ENCODE data around the gene DHRS3. TPM values are rescaled to one million over a fixed set of nuclear protein-coding genes. Genes with fewer than 3 reads are reported as not detected.

Gene DHRS3
- total and polyA plus RNA-seq, 2 donors (not counting 1 experiment from before 2014, with no cell fraction given), result 0.37 TPM

- Histone ChIP-seq H4K20me1 (ENCODE audit: control insufficient read depth, insufficient read depth, low read length, poor library complexity, severe bottlenecking) (no peaks in the 10 kb centered on the region), H3K36me3 (replicated peaks in 1 of 2; ENCODE audit: control extremely low read depth in 1 of 2, control insufficient read depth in 1 of 2, extremely low read depth in 1 of 2, insufficient read depth in 2 of 2, low read length in 1 of 2) (no peaks in the 10 kb centered on the region), H2AFZ (ENCODE audit: insufficient read depth, low read depth, low read length, poor library complexity, severe bottlenecking) (no peak overlapping the region), H3K27me3 (replicated peaks in 1 of 4; ENCODE audit: control extremely low read depth in 1 of 4, control insufficient read depth in 3 of 4, insufficient read depth in 4 of 4, low read length in 3 of 4) (no peaks in the 10 kb centered on the region), H3K9me3 (ENCODE audit: control extremely low read depth in 1 of 3, control insufficient read depth in 2 of 3, insufficient read depth in 1 of 3, low read length in 2 of 3) (no peaks in the 10 kb centered on the region), H3K79me2 (ENCODE audit: control insufficient read depth, insufficient read depth, low read length) (no peaks in the 10 kb centered on the region), H3K9ac (ENCODE audit: low read length) (no peak overlapping the region), H3K4me3 (ENCODE audit: control extremely low read depth in 1 of 5, extremely low read depth in 1 of 5, insufficient read depth in 1 of 5, low read depth in 2 of 5, low read length in 4 of 5) (no peak overlapping the region), H3K4me1 (ENCODE audit: control insufficient read depth in 2 of 2, insufficient read depth in 2 of 2, low read length in 2 of 2) (no peaks in the 10 kb centered on the region), H3K4me2 (replicated peaks; ENCODE audit: low read depth, low read length, poor library complexity, severe bottlenecking) (no peak overlapping the region), H3K27ac (ENCODE audit: low read length in 2 of 2) (no peak overlapping the region)
- 90% methylated on average over 3 of the region's 5 CpGs for WGBS (ENCODE audit: insufficient coverage)
- TF ChIP-seq CTCF (IDR thresholded peaks at IDR 0.05), result no peak
- TF ChIP-seq EZH2 (IDR thresholded peaks at IDR 0.05; ENCODE audit: borderline replicate concordance, insufficient read depth, low read depth, low read length, poor library complexity, severe bottlenecking), result no peak
- ChIA-PET CTCF (no interaction called here), POLR2A (no interaction called here)
- intact Hi-C loops (cut with micrococcal nuclease), result no loop called here
- Mint-ChIP-seq H3K4me1 (no peaks in the 10 kb centered on the region), H3K9me3 (ENCODE audit: insufficient read depth) (no peaks in the 10 kb centered on the region), H3K27me3 (peaks cover 8% of the 10 kb centered on the region), H3K4me3 (no peak overlapping the region), H3K27ac (no peak overlapping the region)
- no peak for ATAC-seq (ENCODE audit: low read depth)
- DNase-seq, result no peak
Observed at GRCh38 chr1:12627296-12627695, 9.3 kb upstream of the DHRS3 start.

GRCh38 chr1:12626888-12627287 lies 8.9 kb upstream of the DHRS3 start:
- Mint-ChIP-seq H3K27ac (no peak overlapping the region), H3K27me3 (peaks cover 11% of the 10 kb centered on the region), H3K9me3 (ENCODE audit: insufficient read depth) (no peaks in the 10 kb centered on the region), H3K4me1 (no peaks in the 10 kb centered on the region), H3K4me3 (no peak overlapping the region)
- no peak overlapping the region for H3K27ac ChIP-seq (ENCODE audit: low read length in 2 of 2)
- no peaks in the 10 kb centered on the region for H3K36me3 ChIP-seq (replicated peaks in 1 of 2; ENCODE audit: control extremely low read depth in 1 of 2, control insufficient read depth in 1 of 2, extremely low read depth in 1 of 2, insufficient read depth in 2 of 2, low read length in 1 of 2)
- H3K9me3 ChIP-seq (ENCODE audit: control extremely low read depth in 1 of 3, control insufficient read depth in 2 of 3, insufficient read depth in 1 of 3, low read length in 2 of 3), result no peaks in the 10 kb centered on the region
- no peak for ATAC-seq (ENCODE audit: low read depth)
- H4K20me1 ChIP-seq (ENCODE audit: control insufficient read depth, insufficient read depth, low read length, poor library complexity, severe bottlenecking), result no peaks in the 10 kb centered on the region
- TF ChIP-seq EZH2 (IDR thresholded peaks at IDR 0.05; ENCODE audit: borderline replicate concordance, insufficient read depth, low read depth, low read length, poor library complexity, severe bottlenecking) (no peak), CTCF (IDR thresholded peaks at IDR 0.05) (no peak)
- H3K27me3 ChIP-seq (replicated peaks in 1 of 4; ENCODE audit: control extremely low read depth in 1 of 4, control insufficient read depth in 3 of 4, insufficient read depth in 4 of 4, low read length in 3 of 4), result no peaks in the 10 kb centered on the region
- DNase-seq, result no peak
- WGBS (ENCODE audit: insufficient coverage), result 58% methylated on average over 2 of the region's 4 CpGs
- no peak overlapping the region for H3K4me2 ChIP-seq (replicated peaks; ENCODE audit: low read depth, low read length, poor library complexity, severe bottlenecking)
- H3K9ac ChIP-seq (ENCODE audit: low read length), result no peak overlapping the region
- POLR2A ChIA-PET, result no interaction called here
- no peaks in the 10 kb centered on the region for H3K79me2 ChIP-seq (ENCODE audit: control insufficient read depth, insufficient read depth, low read length)
- intact Hi-C loops (cut with micrococcal nuclease), result no loop called here
- H3K4me3 ChIP-seq (ENCODE audit: control extremely low read depth in 1 of 5, extremely low read depth in 1 of 5, insufficient read depth in 1 of 5, low read depth in 2 of 5, low read length in 4 of 5), result no peak overlapping the region
- CTCF ChIA-PET, result no interaction called here
- no peaks in the 10 kb centered on the region for H3K4me1 ChIP-seq (ENCODE audit: control insufficient read depth in 2 of 2, insufficient read depth in 2 of 2, low read length in 2 of 2)
- H2AFZ ChIP-seq (ENCODE audit: insufficient read depth, low read depth, low read length, poor library complexity, severe bottlenecking), result no peak overlapping the region

Data from B cell (primary cell).